IMR-90 (cell line): ENCODE measurements around the gene ZBED1. TPM values are rescaled to one million over a fixed set of nuclear protein-coding genes. Genes with fewer than 3 reads are reported as not detected.

Experiments used
- ATAC-seq: fragments of 200-7000 bp; cut with Tn5 transposase; 2 replicates; pipeline ENCODE4 v1.9.1; 2020; ENCODE audit warnings: low read depth, mild to moderate bottlenecking, moderate library complexity
- BruUV-seq: library from RNA; stranded (reverse); fragments of 400-500 nt; replicated peaks from 2 replicates; lab custom pipeline; 2021; lab: Mats Ljungman, UMichigan
- CTCF ChIA-PET: fragments of 300-600 bp; formaldehyde crosslinking; extraction: SDS; loops from one replicate; lab custom pipeline; 2021; ENCODE audit warnings: antibody characterized with exemption; lab: Yijun Ruan, JAX
- POLR2A ChIA-PET: fragments of 300-600 bp; sonication (Branson Sonifier 250); formaldehyde crosslinking; loops from one replicate; lab custom pipeline; 2022; ENCODE audit warnings: antibody characterized with exemption; ENCODE audit not compliant: unreplicated experiment; lab: Charles Lee
- DNase-seq: peaks from one replicate; pipeline ENCODE4 v3.0.0; 2013
- H2AFZ ChIP-seq: replicated peaks from 2 replicates; pipeline ENCODE3; 2013; ENCODE audit warnings: low read length, mild to moderate bottlenecking; ENCODE audit not compliant: poor library complexity
- H2AK5ac ChIP-seq: 2 replicates; pipeline ENCODE4 v1.6.1; 2013; ENCODE audit warnings: low read depth, low read length, inconsistent platforms
- H2AK9ac ChIP-seq: replicated peaks from 2 replicates; pipeline ENCODE3; 2013; ENCODE audit warnings: mild to moderate bottlenecking, low read depth, low read length, moderate library complexity; ENCODE audit not compliant: poor library complexity
- H2BK120ac ChIP-seq: 2 replicates; pipeline ENCODE4 v1.6.1; 2013; ENCODE audit warnings: low read depth, low read length, inconsistent platforms
- H2BK15ac ChIP-seq: 3 replicates; pipeline ENCODE4 v1.6.1; 2013; ENCODE audit warnings: low read depth, low read length, inconsistent platforms
- H2BK20ac ChIP-seq: 2 replicates; pipeline ENCODE4 v1.6.1; 2013; ENCODE audit warnings: low read depth, mild to moderate bottlenecking, inconsistent platforms, low read length, moderate library complexity
- H2BK5ac ChIP-seq: 2 replicates; pipeline ENCODE4 v1.6.1; 2013; ENCODE audit warnings: mild to moderate bottlenecking, low read depth, low read length, inconsistent platforms; ENCODE audit not compliant: poor library complexity, severe bottlenecking
- H3K14ac ChIP-seq: replicated peaks from 2 replicates; pipeline ENCODE4 v1.6.1; 2013; ENCODE audit warnings: low read depth, low read length, inconsistent platforms
- H3K18ac ChIP-seq: 2 replicates; pipeline ENCODE4 v1.6.1; 2013; ENCODE audit warnings: low read depth, low read length, control low read depth
- H3K23ac ChIP-seq: 2 replicates; pipeline ENCODE4 v1.6.1; 2013; ENCODE audit warnings: low read depth, low read length, inconsistent platforms
- H3K27ac ChIP-seq: 2 replicates; pipeline ENCODE4 v1.5.1; 2013; ENCODE audit warnings: mild to moderate bottlenecking, control low read depth, low read length; ENCODE audit not compliant: insufficient read depth
- H3K27me3 ChIP-seq: 2 replicates; pipeline ENCODE4 v1.6.1; 2013; ENCODE audit warnings: low read length; ENCODE audit not compliant: control insufficient read depth, insufficient read depth
- H3K36me3 ChIP-seq: 2 replicates; pipeline ENCODE4 v1.6.1; 2013; ENCODE audit warnings: low read length, mixed read lengths; ENCODE audit not compliant: control insufficient read depth, insufficient read depth
- H3K4ac ChIP-seq: 2 replicates; pipeline ENCODE4 v1.6.1; 2013; ENCODE audit warnings: low read depth, low read length, inconsistent platforms
- H3K4me1 ChIP-seq: 2 replicates; pipeline ENCODE4 v1.6.1; 2013; ENCODE audit warnings: low read length, mixed read lengths; ENCODE audit not compliant: control insufficient read depth, insufficient read depth
- H3K4me2 ChIP-seq: 2 replicates; pipeline ENCODE4 v1.6.1; 2013; ENCODE audit warnings: low read depth, mild to moderate bottlenecking, control low read depth, low read length, moderate library complexity
- H3K4me3 ChIP-seq: 2 replicates; pipeline ENCODE4 v1.5.1; 2013; ENCODE audit warnings: low read depth, mild to moderate bottlenecking, control low read depth, low read length, moderate library complexity; ENCODE audit not compliant: insufficient read depth
- H3K56ac ChIP-seq: 2 replicates; pipeline ENCODE4 v1.6.1; 2013; ENCODE audit warnings: low read length, inconsistent platforms; ENCODE audit not compliant: insufficient read depth; ENCODE audit errors: extremely low read depth
- H3K79me1 ChIP-seq, 2 experiments: 2 replicates each; pipeline ENCODE4 v1.6.1; 2013; ENCODE audit warnings: low read length in 2 of 2, inconsistent platforms in 1 of 2, low read depth in 1 of 2
- H3K9ac ChIP-seq: 2 replicates; pipeline ENCODE4 v1.6.1; 2013; ENCODE audit warnings: low read depth, low read length, control low read depth
- H3K9me1 ChIP-seq: 2 replicates; pipeline ENCODE4 v1.6.1; 2013; ENCODE audit warnings: low read length, inconsistent platforms; ENCODE audit not compliant: insufficient read depth
- H3K9me3 ChIP-seq: 2 replicates; pipeline ENCODE4 v1.6.1; 2013; ENCODE audit warnings: low read length; ENCODE audit not compliant: control insufficient read depth, insufficient read depth
- H4K20me1 ChIP-seq: 2 replicates; pipeline ENCODE4 v1.6.1; 2013; ENCODE audit warnings: low read length, inconsistent platforms; ENCODE audit not compliant: insufficient read depth
- H4K5ac ChIP-seq: 2 replicates; pipeline ENCODE4 v1.6.1; 2013; ENCODE audit warnings: mild to moderate bottlenecking, low read depth, low read length, control low read depth
- H4K8ac ChIP-seq, 2 experiments: 2 replicates each; pipeline ENCODE4 v1.6.1; 2013; ENCODE audit warnings: low read depth in 2 of 2, low read length in 2 of 2, control low read depth in 1 of 2, inconsistent platforms in 1 of 2
- H4K91ac ChIP-seq: 2 replicates; pipeline ENCODE4 v1.6.1; 2013; ENCODE audit warnings: low read depth, low read length, inconsistent platforms; ENCODE audit not compliant: insufficient read depth
- MAFK ChIP-seq: IDR thresholded peaks from 2 replicates; pipeline ENCODE4 v1.6.1; 2012; ENCODE audit warnings: low read depth, low read length, improper control_type of control experiment
- MAZ ChIP-seq: IDR thresholded peaks from 2 replicates; pipeline ENCODE4 v1.6.1; 2012; ENCODE audit warnings: low read depth, mild to moderate bottlenecking, low read length, improper control_type of control experiment, moderate library complexity, borderline replicate concordance
- MXI1 ChIP-seq: IDR thresholded peaks from 2 replicates; pipeline ENCODE4 v1.6.1; 2012; ENCODE audit warnings: low read depth, mild to moderate bottlenecking, low read length, moderate library complexity, borderline replicate concordance
- NFE2L2 ChIP-seq: fragments of 150-350 bp; IDR thresholded peaks from 2 replicates; pipeline ENCODE4 v1.6.1; 2016; ENCODE audit warnings: low read depth, mild to moderate bottlenecking, low read length
- POLR2A ChIP-seq: IDR thresholded peaks from 2 replicates; pipeline ENCODE4 v1.6.1; 2012; ENCODE audit warnings: mild to moderate bottlenecking, low read depth, low read length
- RFX5 ChIP-seq: IDR thresholded peaks from 2 replicates; pipeline ENCODE4 v1.8.0; 2012; ENCODE audit warnings: low read depth, mild to moderate bottlenecking, low read length, moderate library complexity
- SMC3 ChIP-seq: fragments of 150-350 bp; IDR thresholded peaks from 2 replicates; pipeline ENCODE4 v1.6.1; 2016; ENCODE audit warnings: low read depth, mild to moderate bottlenecking, antibody characterized with exemption, low read length, moderate library complexity
- WGBS, 2 experiments: methylation state at CpG; one replicate each; pipeline versions ENCODE4 v1.1.5 to v1.1.7; 2013; ENCODE audit warnings: missing lambda C conversion rate in 2 of 2; ENCODE audit not compliant: insufficient read length in 1 of 2; ENCODE audit errors: extremely low coverage in 2 of 2; 5-methylcytosine and 5-hydroxymethylcytosine counted together
- dilution Hi-C: fragments of 300-500 bp; cut with HindIII; formaldehyde crosslinking; loops from one replicate; pipeline ENCODE4 v1.14.3; 2018; ENCODE audit warnings: low sequenced_read_pairs; ENCODE audit not compliant: unreplicated experiment
- in situ Hi-C: fragments of 300-500 bp; cut with MboI; formaldehyde crosslinking; loops from 3 replicates; pipeline ENCODE4 v1.14.3; 2019; ENCODE audit warnings: low sequenced_read_pairs, inconsistent platforms, mixed read lengths
- intact Hi-C: fragments of 100-400 bp; cut with micrococcal nuclease; formaldehyde crosslinking; loops from 2 replicates; pipeline ENCODE4 v1.10.0; 2022
- polyA plus RNA-seq, 3 experiments: library from polyadenylated mRNA; depleted of rRNA; stranded (reverse); fragments of >200 nt; gene quantifications; 2 replicates each; pipeline ENCODE4 v1.2.3, GENCODE V29; 2012; ENCODE audit warnings: low replicate concordance in 1 of 3
- total RNA-seq: library from RNA; depleted of rRNA; stranded (reverse); fragments of >200 nt; gene quantifications from 2 replicates; pipeline ENCODE4 v1.2.3, GENCODE V29; 2012

The ZBED1 gene
- total and polyA plus RNA-seq, 2 of the 4 experiments (the other 2 are of a cell fraction): 13.1 to 21.5 TPM

DNA sequence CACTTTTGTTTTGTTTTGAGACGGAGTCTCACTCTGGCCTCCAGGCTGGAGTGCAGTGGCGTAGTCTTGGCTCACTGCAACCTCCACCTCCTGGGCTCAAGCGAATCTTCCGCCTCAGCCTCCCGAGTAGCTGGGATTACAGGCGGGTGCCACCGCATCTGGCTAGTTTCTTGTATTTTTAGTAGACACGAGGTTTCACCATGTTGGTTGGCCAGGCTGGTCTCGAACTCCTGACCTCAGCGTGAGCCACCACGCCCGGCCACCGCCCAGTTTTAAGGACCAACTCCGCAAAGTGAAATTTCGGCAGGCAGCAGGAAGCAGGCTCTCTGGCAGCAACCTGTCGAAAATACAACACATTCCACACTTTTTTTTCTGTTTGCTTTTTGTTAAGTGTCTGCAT, 13.4 kb downstream of the ZBED1 start:
- dilution Hi-C loops: no loop called here
- no peak overlapping the region for H2BK5ac ChIP-seq

More for the DNA sequence above, 13.4 kb downstream of the ZBED1 start:
- BruUV-seq: no TSS peak
- CTCF ChIA-PET: no interaction called here
- no peak overlapping the region for H4K8ac ChIP-seq
- H3K18ac ChIP-seq: no peak overlapping the region
- WGBS, 2 experiments: 100% methylated on average over 2 of the region's 16 CpGs; no CpG with 5 or more reads in 1 of the 2 experiments
- peaks cover 16% of the 10 kb centered on the region for H4K20me1 ChIP-seq
- H2AK9ac ChIP-seq: no peak overlapping the region
- H3K9ac ChIP-seq: no peak overlapping the region
- in situ Hi-C loops (no loop called here), intact Hi-C loops (no loop called here)
- ATAC-seq (no peak), DNase-seq (no peak)
- H3K4me1 ChIP-seq: peaks cover 14% of the 10 kb centered on the region
- no peak overlapping the region for H2BK120ac ChIP-seq
- H3K27ac ChIP-seq: no peak overlapping the region
- H2BK20ac ChIP-seq: no peak overlapping the region
- H3K23ac ChIP-seq: no peak overlapping the region
- peaks cover 14 to 71% of the 10 kb centered on the region in 2 experiments for H3K79me1 ChIP-seq
- no peak overlapping the region for H4K91ac ChIP-seq
- H2AFZ ChIP-seq: no peak overlapping the region
- no peak overlapping the region for H2BK15ac ChIP-seq
- H2AK5ac ChIP-seq: no peak overlapping the region
- H3K9me1 ChIP-seq: peaks cover 3% of the 10 kb centered on the region
- H4K5ac ChIP-seq: no peak overlapping the region
- no peak overlapping the region for H3K14ac ChIP-seq
- H3K4me2 ChIP-seq: no peak overlapping the region
- POLR2A ChIA-PET: no interaction called here
- H3K9me3 ChIP-seq: no peaks in the 10 kb centered on the region
- H3K27me3 ChIP-seq: no peaks in the 10 kb centered on the region
- no peak overlapping the region for H3K56ac ChIP-seq
- no peak overlapping the region for H3K4ac ChIP-seq
- peaks cover 48% of the 10 kb centered on the region for H3K36me3 ChIP-seq
- TF ChIP-seq MAFK: no peak
- no peak for TF ChIP-seq POLR2A
- TF ChIP-seq MXI1: no peak
- no peak for TF ChIP-seq RFX5
- no peak for TF ChIP-seq NFE2L2
- TF ChIP-seq SMC3: no peak
- no peak for TF ChIP-seq MAZ
- H3K4me3 ChIP-seq: no peak overlapping the region
